Vagina (tissue), 2 donors: Measurements from ENCODE around the gene NKPD1. TPM values are rescaled to one million over a fixed set of nuclear protein-coding genes. Genes with fewer than 3 reads are reported as not detected.

Source experiments
- DNase-seq, 2 donors: peaks; one replicate each; pipeline ENCODE4 v3.0.0-alpha.2; 2017; ENCODE audit errors: extremely low spot score in 2 of 2
- H3K27ac ChIP-seq: fragments of 200-600 bp; sonication (generic); one replicate; pipeline ENCODE4 v1.5.1; 2019
- H3K27me3 ChIP-seq: fragments of 200-600 bp; sonication (generic); one replicate; pipeline ENCODE4 v1.5.1; 2019
- H3K36me3 ChIP-seq, 2 donors: fragments of 200-600 bp; sonication (generic); one replicate each; pipeline ENCODE4 v1.5.1; 2017 to 2019
- H3K4me1 ChIP-seq: fragments of 200-600 bp; sonication (generic); one replicate; pipeline ENCODE4 v1.5.1; 2019
- H3K4me3 ChIP-seq, 2 donors: fragments of 200-600 bp; sonication (generic); 1 replicate in 1 of 2; 2 replicates in 1 of 2; pipeline ENCODE4 v1.5.1; 2016 to 2019
- H3K9me3 ChIP-seq: fragments of 200-600 bp; sonication (generic); one replicate; pipeline ENCODE4 v1.5.1; 2019
- POLR2A ChIP-seq, 2 donors: fragments of 450-650 bp; IDR thresholded peaks; one replicate each; pipeline ENCODE4 v1.6.1; 2017; ENCODE audit warnings: antibody characterized with exemption in 2 of 2, mild to moderate bottlenecking in 2 of 2, moderate library complexity in 2 of 2
- POLR2AphosphoS5 ChIP-seq, 2 donors: sonication (generic); formaldehyde crosslinking; IDR thresholded peaks; one replicate each; pipeline ENCODE4 v1.9.0; 2017; ENCODE audit warnings: antibody characterized with exemption in 2 of 2, mild to moderate bottlenecking in 2 of 2, low read depth in 1 of 2; ENCODE audit not compliant: insufficient read depth in 1 of 2
- intact Hi-C: fragments of 100-400 bp; cut with DNase I; formaldehyde crosslinking; loops from one replicate; pipeline ENCODE4 v1.15.1; 2023
- total RNA-seq: library from RNA; depleted of rRNA; stranded (reverse); fragments of >200 nt; gene quantifications from one replicate; pipeline ENCODE4 v1.2.3, GENCODE V29; 2016
- TF ChIP-seq, protein P1 (sequence below), 3 experiments: fragments of 450-650 bp in 2 of 3; fragments of 200-600 bp in 1 of 3; sonication (generic) in 1 of 3; IDR thresholded peaks; one replicate each; pipeline ENCODE4 v1.5.1; 2017 to 2019; ENCODE audit warnings: antibody characterized with exemption in 3 of 3, mild to moderate bottlenecking in 2 of 3, moderate library complexity in 2 of 3

The NKPD1 gene
- total RNA-seq, 1 donor from 2014 or later = 14.0 TPM

DNA sequence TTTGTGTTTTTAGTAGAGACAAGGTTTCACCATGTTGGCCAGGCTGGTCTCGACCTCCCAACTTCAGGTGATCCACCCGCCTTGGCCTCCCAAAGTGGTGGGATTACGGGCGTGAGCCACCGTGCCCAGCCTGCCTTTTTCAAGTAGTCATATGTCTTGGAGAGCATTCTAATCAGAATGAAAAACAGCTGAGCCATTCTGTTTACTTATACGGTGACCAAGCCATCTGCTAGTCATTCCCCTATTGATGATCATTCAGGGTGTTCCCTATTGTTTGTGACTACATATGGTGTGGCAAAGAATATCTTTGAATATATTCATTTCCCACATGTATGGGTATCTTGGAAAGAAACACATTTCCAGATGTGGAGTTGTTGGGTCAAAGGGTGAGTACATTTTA lies 35.0 kb upstream of the NKPD1 start:
- H3K4me1 ChIP-seq = no peaks in the 10 kb centered on the region
- DNase-seq = no peak
- no peaks in the 10 kb centered on the region for H3K27me3 ChIP-seq
- H3K4me3 ChIP-seq = no peak overlapping the region
- intact Hi-C loops = no loop called here
- H3K9me3 ChIP-seq = no peaks in the 10 kb centered on the region
- no peak overlapping the region for H3K27ac ChIP-seq
- no peak for TF ChIP-seq POLR2A (IDR thresholded peaks at IDR 0.05)
- TF ChIP-seq, protein P1, sequence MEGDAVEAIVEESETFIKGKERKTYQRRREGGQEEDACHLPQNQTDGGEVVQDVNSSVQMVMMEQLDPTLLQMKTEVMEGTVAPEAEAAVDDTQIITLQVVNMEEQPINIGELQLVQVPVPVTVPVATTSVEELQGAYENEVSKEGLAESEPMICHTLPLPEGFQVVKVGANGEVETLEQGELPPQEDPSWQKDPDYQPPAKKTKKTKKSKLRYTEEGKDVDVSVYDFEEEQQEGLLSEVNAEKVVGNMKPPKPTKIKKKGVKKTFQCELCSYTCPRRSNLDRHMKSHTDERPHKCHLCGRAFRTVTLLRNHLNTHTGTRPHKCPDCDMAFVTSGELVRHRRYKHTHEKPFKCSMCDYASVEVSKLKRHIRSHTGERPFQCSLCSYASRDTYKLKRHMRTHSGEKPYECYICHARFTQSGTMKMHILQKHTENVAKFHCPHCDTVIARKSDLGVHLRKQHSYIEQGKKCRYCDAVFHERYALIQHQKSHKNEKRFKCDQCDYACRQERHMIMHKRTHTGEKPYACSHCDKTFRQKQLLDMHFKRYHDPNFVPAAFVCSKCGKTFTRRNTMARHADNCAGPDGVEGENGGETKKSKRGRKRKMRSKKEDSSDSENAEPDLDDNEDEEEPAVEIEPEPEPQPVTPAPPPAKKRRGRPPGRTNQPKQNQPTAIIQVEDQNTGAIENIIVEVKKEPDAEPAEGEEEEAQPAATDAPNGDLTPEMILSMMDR (IDR thresholded peaks at IDR 0.05) = no peak
- TF ChIP-seq POLR2AphosphoS5 (IDR thresholded peaks at IDR 0.05; ENCODE audit: insufficient read depth in 1 of 2, low read depth in 1 of 2) = no peak
- no peaks in the 10 kb centered on the region for H3K36me3 ChIP-seq

DNA sequence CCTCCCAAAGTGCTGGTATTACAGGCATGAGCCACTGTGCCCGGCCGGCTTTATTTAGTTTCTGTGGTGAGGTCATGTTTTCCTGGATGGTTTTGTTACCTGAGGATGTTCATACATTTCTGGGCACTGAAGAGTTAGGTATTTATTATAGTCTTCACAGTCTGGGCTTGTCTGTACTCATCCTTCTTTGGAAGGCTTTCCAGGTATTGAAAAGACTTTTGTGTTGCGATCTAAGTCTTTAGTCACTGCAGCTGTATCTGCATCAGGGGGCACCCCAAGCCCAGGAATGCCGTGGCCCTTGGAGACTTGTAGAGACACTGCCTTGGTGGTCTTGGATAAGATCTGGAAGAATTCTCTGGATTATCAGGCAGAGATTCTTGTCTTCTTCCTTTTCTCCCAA lies 30.6 kb upstream of the NKPD1 start:
- TF ChIP-seq POLR2AphosphoS5 (IDR thresholded peaks at IDR 0.05; ENCODE audit: insufficient read depth in 1 of 2, low read depth in 1 of 2) = peak in 1 of 2 donors; percentile 30
- TF ChIP-seq, protein P1 (IDR thresholded peaks at IDR 0.05) = no peak
- Histone ChIP-seq H3K4me3 (no peak overlapping the region), H3K36me3 (no peaks in the 10 kb centered on the region), H3K9me3 (no peaks in the 10 kb centered on the region), H3K27me3 (no peaks in the 10 kb centered on the region), H3K27ac (no peak overlapping the region), H3K4me1 (no peaks in the 10 kb centered on the region)
- no peak for DNase-seq
- intact Hi-C loops = no loop called here

DNA sequence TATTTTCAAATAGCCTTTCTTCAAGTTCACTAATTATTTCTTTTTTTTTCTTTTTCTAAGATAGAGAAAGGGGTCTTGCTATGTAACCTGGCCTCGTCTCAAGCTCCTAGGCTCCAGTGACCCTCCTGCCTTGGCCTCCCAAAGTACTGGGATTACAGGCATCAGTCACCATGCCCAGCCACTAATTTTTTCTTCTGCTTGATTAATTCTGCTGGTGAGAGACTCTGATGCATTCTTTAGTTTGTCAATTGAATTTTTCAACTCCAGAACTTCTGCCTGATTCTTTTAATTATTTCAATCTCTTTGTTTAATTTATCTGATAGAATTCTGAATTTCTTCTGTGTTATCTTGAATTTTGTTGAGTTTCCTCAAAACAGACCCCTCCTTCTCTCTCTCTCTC lies 29.2 kb upstream of the NKPD1 start:
- H3K9me3 ChIP-seq = no peaks in the 10 kb centered on the region
- intact Hi-C loops = no loop called here
- no peaks in the 10 kb centered on the region for H3K4me1 ChIP-seq
- H3K27me3 ChIP-seq = no peaks in the 10 kb centered on the region
- TF ChIP-seq POLR2A (IDR thresholded peaks at IDR 0.05) (no peak), POLR2AphosphoS5 (IDR thresholded peaks at IDR 0.05; ENCODE audit: insufficient read depth in 1 of 2, low read depth in 1 of 2) (no peak)
- TF ChIP-seq, protein P1 (IDR thresholded peaks at IDR 0.05) = no peak
- no peak for DNase-seq
- H3K36me3 ChIP-seq = no peaks in the 10 kb centered on the region
- no peak overlapping the region for H3K27ac ChIP-seq
- no peak overlapping the region for H3K4me3 ChIP-seq

DNA sequence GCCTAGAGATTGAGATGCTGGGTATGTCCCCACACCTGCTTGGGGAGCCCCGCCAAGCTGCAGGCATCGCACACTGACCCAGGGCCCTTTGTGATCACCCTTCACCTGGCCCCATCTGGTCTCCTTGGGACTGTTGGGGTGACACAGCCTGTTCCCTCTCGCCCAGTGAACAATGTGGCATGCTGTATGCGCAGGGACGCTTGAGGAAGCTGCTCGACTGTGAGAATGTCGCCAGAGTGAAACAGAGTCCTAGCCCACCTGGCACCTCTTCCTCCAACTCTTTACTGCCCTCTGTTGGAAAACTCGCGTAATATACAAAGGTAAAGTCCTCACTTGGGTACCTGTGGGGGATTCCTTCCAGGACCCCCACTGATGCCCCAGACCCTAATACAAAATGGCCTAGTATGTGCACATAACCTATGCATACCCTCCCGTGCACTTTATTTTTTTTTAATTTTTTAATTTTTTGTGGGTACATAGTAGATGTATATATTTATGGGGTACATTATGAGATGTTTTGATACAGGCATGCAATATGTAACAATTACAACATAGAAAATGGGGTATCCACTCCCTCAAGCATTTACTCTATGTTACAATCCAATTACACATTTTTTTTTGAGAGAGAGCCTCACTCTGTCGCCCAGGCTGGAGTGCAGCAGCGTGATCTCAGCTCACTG lies 26.8 kb upstream of the NKPD1 start:
- H3K27me3 ChIP-seq = no peaks in the 10 kb centered on the region
- intact Hi-C loops = no loop called here
- no peak for DNase-seq
- H3K27ac ChIP-seq = no peak overlapping the region
- no peaks in the 10 kb centered on the region for H3K9me3 ChIP-seq
- H3K36me3 ChIP-seq = no peaks in the 10 kb centered on the region
- H3K4me3 ChIP-seq = no peak overlapping the region
- no peaks in the 10 kb centered on the region for H3K4me1 ChIP-seq
- no peak for TF ChIP-seq POLR2A (IDR thresholded peaks at IDR 0.05)
- TF ChIP-seq, protein P1 (IDR thresholded peaks at IDR 0.05) = peak in 2 of 3 experiments; percentile 18 to 19

DNA sequence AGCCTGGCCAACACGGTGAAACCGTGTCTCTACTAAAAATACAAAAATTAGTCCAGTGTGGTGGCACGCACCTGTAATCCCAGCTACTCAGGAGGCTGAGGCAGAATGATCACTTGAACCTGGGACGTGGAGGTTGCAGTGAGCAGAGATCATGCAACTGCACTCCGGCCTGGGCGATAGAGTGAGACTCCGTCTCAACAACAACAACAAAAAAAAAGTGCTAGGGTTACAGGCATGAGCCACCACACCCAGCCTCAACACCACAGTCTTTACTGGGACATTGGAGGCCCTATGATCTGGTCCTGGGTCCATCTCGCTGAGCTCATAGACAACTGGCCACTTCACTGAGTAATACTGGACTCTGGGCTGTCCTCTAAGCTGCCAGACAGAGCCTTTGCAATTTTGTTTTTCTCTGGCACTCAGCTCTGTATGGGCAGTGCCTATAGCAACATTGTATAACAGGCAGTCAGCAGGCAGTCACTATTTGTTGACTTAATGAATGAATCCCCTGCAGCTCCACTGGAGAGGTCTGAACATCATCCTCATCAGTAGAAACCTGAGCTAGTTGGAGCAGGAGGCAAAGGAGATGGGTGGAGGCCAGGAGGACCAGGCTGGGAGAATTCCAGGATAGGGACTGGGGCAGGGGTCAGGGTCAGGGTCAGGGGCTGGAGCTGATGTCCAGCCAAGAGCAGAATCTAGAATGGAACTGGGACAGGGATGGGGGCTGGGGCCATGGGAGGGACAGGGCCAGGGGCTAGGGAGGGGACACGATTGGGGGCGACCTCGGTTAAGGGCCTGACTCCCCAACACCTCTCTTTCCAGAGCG lies 25.9 kb upstream of the NKPD1 start:
- H3K4me3 ChIP-seq = no peak overlapping the region
- intact Hi-C loops = no loop called here
- H3K4me1 ChIP-seq = peaks cover 6% of the 10 kb centered on the region
- H3K9me3 ChIP-seq = no peaks in the 10 kb centered on the region
- no peaks in the 10 kb centered on the region for H3K27me3 ChIP-seq
- no peak overlapping the region for H3K27ac ChIP-seq
- DNase-seq = no peak
- TF ChIP-seq POLR2AphosphoS5 (IDR thresholded peaks at IDR 0.05; ENCODE audit: insufficient read depth in 1 of 2, low read depth in 1 of 2) (no peak), POLR2A (IDR thresholded peaks at IDR 0.05) (no peak)
- TF ChIP-seq, protein P1 (IDR thresholded peaks at IDR 0.05) = no peak
- peaks cover 0 to 5% of the 10 kb centered on the region in 2 donors for H3K36me3 ChIP-seq
